Breast epithelium (tissue), 3 donors: ENCODE measurements around the gene PLIN1.

Source experiments
- POLR2A ChIP-seq: fragments of 450-650 bp; IDR thresholded peaks from one replicate; pipeline ENCODE4 v1.6.1; 2016; ENCODE audit warnings: antibody characterized with exemption, mild to moderate bottlenecking, moderate library complexity
- POLR2AphosphoS5 ChIP-seq, 3 donors: sonication (generic); formaldehyde crosslinking; IDR thresholded peaks; one replicate each; pipeline ENCODE4 v1.6.1; 2017; ENCODE audit warnings: antibody characterized with exemption in 3 of 3
- TF ChIP-seq, protein P1 (sequence below), 3 donors: fragments of 450-650 bp; IDR thresholded peaks; one replicate each; pipeline ENCODE4 v1.5.1; 2016 to 2017; ENCODE audit warnings: antibody characterized with exemption in 3 of 3, mild to moderate bottlenecking in 3 of 3, moderate library complexity in 3 of 3

DNA sequence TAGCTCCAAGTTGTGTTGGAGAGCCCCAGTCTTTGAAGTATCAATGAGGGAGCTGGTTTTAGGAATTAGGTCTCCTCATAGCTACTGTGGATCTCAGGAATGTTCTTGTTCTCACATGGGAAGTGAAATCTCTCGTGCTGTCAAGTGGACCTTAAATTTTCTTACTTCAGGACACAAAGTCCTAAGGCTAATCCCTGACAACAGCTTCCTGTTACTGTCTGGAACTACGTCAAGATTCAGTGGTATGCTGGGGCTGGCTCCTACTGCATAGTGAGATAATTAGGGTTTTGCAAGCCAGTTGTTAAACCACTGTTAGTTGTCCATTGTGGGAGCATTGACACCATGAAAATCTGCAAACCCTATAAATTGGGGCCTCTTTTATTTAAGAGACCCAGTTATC is 49.1 kb upstream of the PLIN1 start:
- TF ChIP-seq, protein P1, sequence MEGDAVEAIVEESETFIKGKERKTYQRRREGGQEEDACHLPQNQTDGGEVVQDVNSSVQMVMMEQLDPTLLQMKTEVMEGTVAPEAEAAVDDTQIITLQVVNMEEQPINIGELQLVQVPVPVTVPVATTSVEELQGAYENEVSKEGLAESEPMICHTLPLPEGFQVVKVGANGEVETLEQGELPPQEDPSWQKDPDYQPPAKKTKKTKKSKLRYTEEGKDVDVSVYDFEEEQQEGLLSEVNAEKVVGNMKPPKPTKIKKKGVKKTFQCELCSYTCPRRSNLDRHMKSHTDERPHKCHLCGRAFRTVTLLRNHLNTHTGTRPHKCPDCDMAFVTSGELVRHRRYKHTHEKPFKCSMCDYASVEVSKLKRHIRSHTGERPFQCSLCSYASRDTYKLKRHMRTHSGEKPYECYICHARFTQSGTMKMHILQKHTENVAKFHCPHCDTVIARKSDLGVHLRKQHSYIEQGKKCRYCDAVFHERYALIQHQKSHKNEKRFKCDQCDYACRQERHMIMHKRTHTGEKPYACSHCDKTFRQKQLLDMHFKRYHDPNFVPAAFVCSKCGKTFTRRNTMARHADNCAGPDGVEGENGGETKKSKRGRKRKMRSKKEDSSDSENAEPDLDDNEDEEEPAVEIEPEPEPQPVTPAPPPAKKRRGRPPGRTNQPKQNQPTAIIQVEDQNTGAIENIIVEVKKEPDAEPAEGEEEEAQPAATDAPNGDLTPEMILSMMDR (IDR thresholded peaks at IDR 0.05) = no peak
- TF ChIP-seq POLR2A (no peak), POLR2AphosphoS5 (IDR thresholded peaks at IDR 0.05) (no peak)
